Astrocyte (in vitro differentiated cells and primary cell): ENCODE results near the gene ZNF70. TPM values are rescaled to one million over a fixed set of nuclear protein-coding genes. Genes with fewer than 3 reads are reported as not detected.

Experiments
- DNase-seq: peaks from one replicate; pipeline ENCODE4 v3.0.0-alpha.2; 2010; ENCODE audit warnings: low read depth
- FAIRE-seq: peaks from 2 replicates; lab custom pipeline; 2011; peaks lifted over from hg19 to GRCh38; lab: Jason Lieb, UNC
- H2AFZ ChIP-seq: 2 replicates; pipeline ENCODE4 v1.6.0; 2012; ENCODE audit warnings: low read depth, low read length, inconsistent platforms
- H3K27ac ChIP-seq: 2 replicates; pipeline ENCODE4 v1.5.1; 2011; ENCODE audit warnings: low read depth, low read length, inconsistent platforms
- H3K27me3 ChIP-seq: 2 replicates; pipeline ENCODE4 v1.6.0; 2011; ENCODE audit warnings: low read length, inconsistent platforms; ENCODE audit not compliant: insufficient read depth
- H3K36me3 ChIP-seq: 2 replicates; pipeline ENCODE4 v1.5.1; 2011; ENCODE audit warnings: low read length, inconsistent platforms; ENCODE audit not compliant: insufficient read depth
- H3K4me1 ChIP-seq: 2 replicates; pipeline ENCODE4 v1.5.1; 2011; ENCODE audit warnings: low read length, inconsistent platforms; ENCODE audit not compliant: insufficient read depth
- H3K4me2 ChIP-seq: 2 replicates; pipeline ENCODE4 v1.6.0; 2012; ENCODE audit warnings: low read length, inconsistent platforms
- H3K4me3 ChIP-seq: 2 replicates; pipeline ENCODE4 v1.5.1; 2011; ENCODE audit warnings: low read depth, mild to moderate bottlenecking, low read length, inconsistent platforms; ENCODE audit not compliant: insufficient read depth
- H3K79me2 ChIP-seq: 2 replicates; pipeline ENCODE4 v1.6.0; 2012; ENCODE audit warnings: mild to moderate bottlenecking, low read length, inconsistent platforms; ENCODE audit not compliant: insufficient read depth
- H3K9ac ChIP-seq: 2 replicates; pipeline ENCODE4 v1.6.0; 2012; ENCODE audit warnings: mild to moderate bottlenecking, low read length, inconsistent platforms
- H3K9me3 ChIP-seq: 2 replicates; pipeline ENCODE4 v1.5.1; 2012; ENCODE audit warnings: low read depth, mild to moderate bottlenecking, low read length, inconsistent platforms; ENCODE audit not compliant: insufficient read depth
- H4K20me1 ChIP-seq: 2 replicates; pipeline ENCODE4 v1.6.0; 2012; ENCODE audit warnings: low read length, inconsistent platforms; ENCODE audit not compliant: insufficient read depth
- H3K27ac Mint-ChIP-seq: one replicate; pipeline ENCODE4 v1.8.0; 2021; ENCODE audit warnings: mild to moderate bottlenecking, mixed read lengths; ENCODE audit not compliant: unreplicated experiment
- H3K27me3 Mint-ChIP-seq: one replicate; pipeline ENCODE4 v1.8.0; 2021; ENCODE audit warnings: low read depth, mixed read lengths; ENCODE audit not compliant: unreplicated experiment
- H3K36me3 Mint-ChIP-seq: one replicate; pipeline ENCODE4 v1.8.0; 2021; ENCODE audit warnings: low read depth, mixed read lengths; ENCODE audit not compliant: unreplicated experiment
- H3K4me1 Mint-ChIP-seq: one replicate; pipeline ENCODE4 v1.8.0; 2021; ENCODE audit warnings: low read depth, mixed read lengths; ENCODE audit not compliant: unreplicated experiment
- H3K4me3 Mint-ChIP-seq: one replicate; pipeline ENCODE4 v1.8.0; 2021; ENCODE audit warnings: mild to moderate bottlenecking, moderate library complexity, mixed read lengths; ENCODE audit not compliant: unreplicated experiment
- H3K9me3 Mint-ChIP-seq: one replicate; pipeline ENCODE4 v1.8.0; 2021; ENCODE audit warnings: mild to moderate bottlenecking, mixed read lengths; ENCODE audit not compliant: unreplicated experiment
- EZH2 ChIP-seq: IDR thresholded peaks from 2 replicates; pipeline ENCODE4 v1.6.1; 2012; ENCODE audit warnings: mild to moderate bottlenecking, low read length, inconsistent platforms; ENCODE audit not compliant: insufficient read depth
- total RNA-seq: library from RNA; stranded (reverse); gene quantifications from 2 replicates; pipeline ENCODE4 v1.2.1, GENCODE V29; 2021
- TF ChIP-seq, protein P1 (sequence below): IDR thresholded peaks from 2 replicates; pipeline ENCODE4 v1.5.1; 2011; ENCODE audit warnings: low read depth, mild to moderate bottlenecking, inconsistent platforms, low read length, moderate library complexity; ENCODE audit not compliant: insufficient read depth

The ZNF70 gene
- total RNA-seq, 1 donor from 2014 or later: 8.8 TPM

DNA sequence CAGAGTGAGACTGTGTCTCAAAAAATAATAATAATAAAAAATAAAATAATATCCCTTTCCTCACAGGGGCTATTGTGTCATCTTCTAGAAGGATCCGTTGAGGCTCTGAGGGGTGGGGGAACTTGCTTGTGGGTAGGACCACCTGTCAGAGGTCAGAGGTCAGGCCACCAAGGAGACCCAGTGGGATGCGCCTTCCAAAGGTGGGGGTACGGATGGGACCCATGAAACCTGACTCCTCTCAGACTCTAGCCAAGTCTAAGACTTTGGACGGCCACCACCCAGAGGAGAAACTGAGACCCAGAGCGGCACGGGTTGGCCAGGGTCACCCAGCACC lies 21.4 kb upstream of the ZNF70 start:
- Mint-ChIP-seq H3K27ac (no peak overlapping the region), H3K9me3 (no peaks in the 10 kb centered on the region), H3K4me1 (peaks cover 18% of the 10 kb centered on the region), H3K27me3 (peaks cover 12% of the 10 kb centered on the region), H3K4me3 (peak overlapping the region; percentile 73), H3K36me3 (no peaks in the 10 kb centered on the region)
- DNase-seq: no peak
- Histone ChIP-seq H4K20me1 (peaks cover 3% of the 10 kb centered on the region), H3K36me3 (no peaks in the 10 kb centered on the region), H3K4me1 (peaks cover 10% of the 10 kb centered on the region), H3K79me2 (no peaks in the 10 kb centered on the region), H3K9me3 (no peaks in the 10 kb centered on the region), H2AFZ (peak overlapping the region; percentile 87), H3K27ac (no peak overlapping the region), H3K4me3 (peak overlapping the region; percentile 49), H3K27me3 (no peaks in the 10 kb centered on the region), H3K9ac (peak overlapping the region; percentile 69), H3K4me2 (peak overlapping the region; percentile 83)
- TF ChIP-seq, protein P1, sequence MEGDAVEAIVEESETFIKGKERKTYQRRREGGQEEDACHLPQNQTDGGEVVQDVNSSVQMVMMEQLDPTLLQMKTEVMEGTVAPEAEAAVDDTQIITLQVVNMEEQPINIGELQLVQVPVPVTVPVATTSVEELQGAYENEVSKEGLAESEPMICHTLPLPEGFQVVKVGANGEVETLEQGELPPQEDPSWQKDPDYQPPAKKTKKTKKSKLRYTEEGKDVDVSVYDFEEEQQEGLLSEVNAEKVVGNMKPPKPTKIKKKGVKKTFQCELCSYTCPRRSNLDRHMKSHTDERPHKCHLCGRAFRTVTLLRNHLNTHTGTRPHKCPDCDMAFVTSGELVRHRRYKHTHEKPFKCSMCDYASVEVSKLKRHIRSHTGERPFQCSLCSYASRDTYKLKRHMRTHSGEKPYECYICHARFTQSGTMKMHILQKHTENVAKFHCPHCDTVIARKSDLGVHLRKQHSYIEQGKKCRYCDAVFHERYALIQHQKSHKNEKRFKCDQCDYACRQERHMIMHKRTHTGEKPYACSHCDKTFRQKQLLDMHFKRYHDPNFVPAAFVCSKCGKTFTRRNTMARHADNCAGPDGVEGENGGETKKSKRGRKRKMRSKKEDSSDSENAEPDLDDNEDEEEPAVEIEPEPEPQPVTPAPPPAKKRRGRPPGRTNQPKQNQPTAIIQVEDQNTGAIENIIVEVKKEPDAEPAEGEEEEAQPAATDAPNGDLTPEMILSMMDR: no peak
- no peak for TF ChIP-seq EZH2
- FAIRE-seq: no peak

DNA sequence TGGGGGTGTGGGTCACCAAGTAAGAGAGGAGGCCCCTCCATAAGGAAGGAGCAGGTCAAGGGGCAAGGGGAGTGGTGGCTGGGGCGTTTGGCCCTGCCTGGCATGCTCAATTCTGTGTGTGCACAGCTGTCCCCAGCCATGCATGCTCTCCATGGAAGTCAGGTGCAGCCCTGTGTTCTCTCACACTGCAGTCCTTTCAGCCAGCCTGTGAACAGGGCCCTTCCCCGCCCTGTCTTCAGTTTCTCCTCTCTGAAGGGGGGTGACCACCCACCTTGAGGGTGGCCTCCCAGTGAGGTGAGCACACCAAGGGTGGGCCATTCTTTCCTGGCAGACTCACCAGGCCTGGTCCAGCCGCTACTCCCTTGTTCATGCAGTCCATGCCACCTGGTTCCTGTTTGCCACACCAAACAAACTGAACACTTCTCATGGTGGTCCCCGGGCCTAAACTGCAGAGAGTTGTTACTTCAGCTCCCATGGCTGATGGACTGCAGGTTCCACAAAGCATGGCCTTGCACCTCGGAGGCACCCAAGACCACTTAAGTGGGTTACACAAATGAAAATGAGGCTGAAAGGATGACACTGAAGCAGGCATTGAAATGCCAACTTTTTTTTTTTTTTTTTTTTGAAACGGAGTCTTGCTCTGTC lies 18.5 kb upstream of the ZNF70 start:
- H3K27ac Mint-ChIP-seq: no peak overlapping the region
- H3K27me3 Mint-ChIP-seq: peaks cover 6% of the 10 kb centered on the region
- H2AFZ ChIP-seq: no peak overlapping the region
- no peak overlapping the region for H3K27ac ChIP-seq
- FAIRE-seq: no peak
- no peaks in the 10 kb centered on the region for H3K79me2 ChIP-seq
- H3K9me3 ChIP-seq: no peaks in the 10 kb centered on the region
- peaks cover 12% of the 10 kb centered on the region for H3K4me1 Mint-ChIP-seq
- DNase-seq: no peak
- no peak overlapping the region for H3K4me2 ChIP-seq
- H3K36me3 Mint-ChIP-seq: no peaks in the 10 kb centered on the region
- H3K9me3 Mint-ChIP-seq: no peaks in the 10 kb centered on the region
- no peak overlapping the region for H3K4me3 Mint-ChIP-seq
- TF ChIP-seq, protein P1: no peak
- TF ChIP-seq EZH2: no peak
- no peaks in the 10 kb centered on the region for H3K27me3 ChIP-seq
- H3K36me3 ChIP-seq: no peaks in the 10 kb centered on the region
- no peak overlapping the region for H3K9ac ChIP-seq
- H3K4me3 ChIP-seq: no peak overlapping the region
- peaks cover 8% of the 10 kb centered on the region for H4K20me1 ChIP-seq
- H3K4me1 ChIP-seq: peaks cover 16% of the 10 kb centered on the region
